ENCODE measurements around the gene SMPD4.
"Not testable (repeated sequence)": the region's sequence is repeated elsewhere in the genome, so short reads cannot be mapped to it uniquely, and the experiment has no call there.

Gene SMPD4

DNA sequence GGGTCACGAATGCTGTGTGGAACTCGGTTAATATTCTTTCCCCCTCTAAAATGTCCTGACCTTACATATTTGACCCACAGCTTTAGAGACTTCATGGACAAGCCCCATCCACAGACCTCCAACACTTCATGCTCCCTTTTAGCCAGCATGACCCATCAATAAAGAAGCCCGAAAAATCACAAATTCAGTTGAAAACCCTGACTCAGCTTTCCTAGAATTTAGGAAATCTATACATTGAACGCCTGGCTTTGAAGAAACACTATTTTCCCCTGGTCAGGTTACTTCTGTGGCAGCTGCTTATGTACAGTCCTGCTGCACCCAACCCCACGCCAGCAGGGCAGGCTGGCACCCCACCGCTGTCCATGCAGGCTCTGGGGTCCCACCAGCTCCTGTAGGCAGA is 9.9 kb upstream of the SMPD4 start:
- DNase-seq (ENCODE audit: low read depth); H3K4me3 ChIP-seq (ENCODE audit: low read depth, low read length): not testable (repeated sequence)

DNA sequence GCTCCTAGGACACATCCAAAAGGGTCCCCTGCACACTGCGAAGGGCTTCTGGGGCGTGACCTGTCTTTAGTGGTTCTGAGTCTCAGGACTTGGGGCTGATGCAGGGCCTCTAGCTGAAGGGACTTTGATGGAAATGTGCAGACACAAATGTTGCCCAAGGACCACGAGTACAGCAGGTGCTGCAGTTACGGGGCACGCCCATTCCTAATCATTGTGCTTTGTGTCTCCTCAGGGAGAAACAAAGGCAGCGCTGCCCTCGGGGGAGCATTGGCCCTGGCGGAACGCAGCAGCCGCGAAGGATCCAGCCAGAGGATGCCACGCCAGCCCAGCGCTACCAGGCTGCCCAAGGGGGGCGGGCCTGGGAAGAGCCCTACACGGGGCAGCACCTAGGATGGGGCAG is 8.8 kb upstream of the SMPD4 start:
- no peak for DNase-seq (ENCODE audit: low read depth)
- H3K4me3 ChIP-seq (ENCODE audit: low read depth, low read length): no peak overlapping the region
- TF ChIP-seq, protein P1, sequence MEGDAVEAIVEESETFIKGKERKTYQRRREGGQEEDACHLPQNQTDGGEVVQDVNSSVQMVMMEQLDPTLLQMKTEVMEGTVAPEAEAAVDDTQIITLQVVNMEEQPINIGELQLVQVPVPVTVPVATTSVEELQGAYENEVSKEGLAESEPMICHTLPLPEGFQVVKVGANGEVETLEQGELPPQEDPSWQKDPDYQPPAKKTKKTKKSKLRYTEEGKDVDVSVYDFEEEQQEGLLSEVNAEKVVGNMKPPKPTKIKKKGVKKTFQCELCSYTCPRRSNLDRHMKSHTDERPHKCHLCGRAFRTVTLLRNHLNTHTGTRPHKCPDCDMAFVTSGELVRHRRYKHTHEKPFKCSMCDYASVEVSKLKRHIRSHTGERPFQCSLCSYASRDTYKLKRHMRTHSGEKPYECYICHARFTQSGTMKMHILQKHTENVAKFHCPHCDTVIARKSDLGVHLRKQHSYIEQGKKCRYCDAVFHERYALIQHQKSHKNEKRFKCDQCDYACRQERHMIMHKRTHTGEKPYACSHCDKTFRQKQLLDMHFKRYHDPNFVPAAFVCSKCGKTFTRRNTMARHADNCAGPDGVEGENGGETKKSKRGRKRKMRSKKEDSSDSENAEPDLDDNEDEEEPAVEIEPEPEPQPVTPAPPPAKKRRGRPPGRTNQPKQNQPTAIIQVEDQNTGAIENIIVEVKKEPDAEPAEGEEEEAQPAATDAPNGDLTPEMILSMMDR (IDR thresholded peaks at IDR 0.05; ENCODE audit: insufficient read depth, low read depth, low read length, missing control alignments): no peak

DNA sequence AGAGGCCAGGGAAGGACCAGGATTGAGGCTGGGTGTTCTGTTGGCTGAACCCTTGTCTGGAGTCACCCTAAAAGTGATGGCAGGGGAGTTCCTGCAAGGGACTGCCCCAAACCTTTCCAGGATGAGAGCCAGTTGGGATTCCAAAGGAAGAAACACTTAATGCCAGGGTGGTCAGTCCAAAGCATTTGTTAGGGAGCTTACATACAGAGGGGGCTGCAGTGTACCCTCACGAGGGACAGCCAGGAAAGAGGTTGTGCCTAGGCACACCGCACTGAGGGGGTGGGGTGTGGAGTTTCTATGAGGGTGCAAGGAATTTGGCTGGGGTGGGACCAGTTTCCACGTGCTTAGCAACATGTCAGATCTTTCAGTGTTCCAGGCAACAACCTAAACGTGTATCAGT is 7.6 kb upstream of the SMPD4 start:
- not testable (repeated sequence) for H3K4me3 ChIP-seq (ENCODE audit: low read depth, low read length); DNase-seq (ENCODE audit: low read depth)

DNA sequence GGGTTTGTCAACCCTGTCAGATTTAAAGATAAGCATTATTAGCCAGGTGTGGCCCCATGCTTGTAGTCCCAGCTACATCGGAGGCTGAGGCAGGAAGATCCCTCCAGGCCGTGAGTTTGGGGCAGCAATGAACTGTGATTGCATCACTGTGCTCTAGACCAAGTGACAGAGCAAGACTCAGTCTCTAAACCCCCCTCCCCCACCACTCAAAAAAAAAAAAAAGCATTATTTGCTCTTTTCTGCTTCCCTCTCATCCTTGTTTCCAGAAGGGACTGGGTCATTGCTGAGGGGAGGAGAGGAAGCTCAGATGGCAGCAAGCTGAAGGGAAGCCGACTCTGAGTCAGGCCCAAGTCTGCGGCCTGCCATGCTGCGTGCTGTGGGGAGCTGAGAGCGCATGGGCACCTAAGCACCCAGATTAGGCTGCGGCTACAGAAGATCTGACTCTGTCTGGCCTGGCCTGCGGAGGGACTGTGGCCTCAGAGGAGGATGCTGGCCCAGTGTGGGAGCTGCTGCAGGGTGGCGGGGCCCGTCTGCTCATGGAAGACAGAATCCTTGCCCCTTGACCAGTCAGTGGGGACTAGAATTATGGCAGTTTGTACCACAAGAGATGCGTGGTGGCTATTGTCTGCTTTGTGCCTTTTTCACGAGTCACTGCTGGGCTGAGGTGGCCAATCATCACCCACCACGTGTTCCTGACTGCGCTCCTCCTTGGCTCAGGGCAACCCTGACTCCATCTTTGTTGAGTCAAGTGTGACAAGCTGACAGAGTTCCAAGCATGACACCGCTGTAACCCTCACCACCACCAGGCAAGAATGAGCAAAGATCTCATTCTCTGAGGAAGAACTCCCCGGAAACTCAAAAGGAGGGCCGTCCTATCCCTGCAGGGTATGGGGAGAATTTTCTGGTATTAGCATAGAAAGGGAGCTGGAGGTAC is 6.7 kb upstream of the SMPD4 start:
- DNase-seq (ENCODE audit: low read depth); H3K4me3 ChIP-seq (ENCODE audit: low read depth, low read length): not testable (repeated sequence)

DNA sequence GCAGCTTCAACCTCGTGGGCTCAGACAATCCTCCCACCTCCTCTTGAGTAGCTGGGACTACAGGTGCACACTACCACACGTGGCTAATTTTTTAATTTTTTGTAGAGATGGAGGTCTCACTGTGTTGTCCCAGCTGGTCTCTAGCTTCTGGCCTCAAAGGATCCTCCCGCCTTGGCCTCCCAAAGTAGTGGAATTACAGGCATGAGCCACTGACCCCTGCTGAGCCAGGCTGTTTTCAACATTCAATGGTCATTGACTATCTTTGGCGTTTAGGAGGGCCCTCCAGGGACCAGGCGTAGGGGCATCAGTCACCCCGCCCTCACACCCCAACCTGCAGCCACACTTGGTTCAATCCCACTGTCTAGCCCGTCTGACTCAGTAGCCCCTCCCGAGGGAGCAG is 5.9 kb upstream of the SMPD4 start:
- TF ChIP-seq, protein P1 (IDR thresholded peaks at IDR 0.05; ENCODE audit: insufficient read depth, low read depth, low read length, missing control alignments): no peak
- no peak for DNase-seq (ENCODE audit: low read depth)
- H3K4me3 ChIP-seq (ENCODE audit: low read depth, low read length): no peak overlapping the region

DNA sequence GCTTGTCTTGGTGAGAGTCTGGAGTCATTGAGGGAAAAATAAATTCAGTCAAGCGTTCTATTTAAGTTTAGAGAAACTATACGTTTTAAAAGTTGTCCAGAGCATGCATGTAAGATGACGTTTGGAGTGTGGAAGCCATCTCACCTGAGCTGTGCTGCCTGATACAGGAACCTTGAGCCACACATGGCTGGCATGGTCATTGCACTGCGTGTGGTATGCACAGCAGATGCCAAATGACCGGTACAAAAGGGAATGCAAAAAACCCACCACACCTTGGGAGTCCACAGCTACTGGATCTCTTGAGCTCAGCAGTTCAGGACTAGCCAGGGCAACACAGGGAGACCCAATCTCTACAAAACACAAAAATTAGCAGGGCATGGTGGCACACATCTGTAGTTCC is 5.0 kb upstream of the SMPD4 start:
- DNase-seq (ENCODE audit: low read depth): no peak
- TF ChIP-seq, protein P1 (IDR thresholded peaks at IDR 0.05; ENCODE audit: insufficient read depth, low read depth, low read length, missing control alignments): no peak
- no peak overlapping the region for H3K4me3 ChIP-seq (ENCODE audit: low read depth, low read length)

DNA sequence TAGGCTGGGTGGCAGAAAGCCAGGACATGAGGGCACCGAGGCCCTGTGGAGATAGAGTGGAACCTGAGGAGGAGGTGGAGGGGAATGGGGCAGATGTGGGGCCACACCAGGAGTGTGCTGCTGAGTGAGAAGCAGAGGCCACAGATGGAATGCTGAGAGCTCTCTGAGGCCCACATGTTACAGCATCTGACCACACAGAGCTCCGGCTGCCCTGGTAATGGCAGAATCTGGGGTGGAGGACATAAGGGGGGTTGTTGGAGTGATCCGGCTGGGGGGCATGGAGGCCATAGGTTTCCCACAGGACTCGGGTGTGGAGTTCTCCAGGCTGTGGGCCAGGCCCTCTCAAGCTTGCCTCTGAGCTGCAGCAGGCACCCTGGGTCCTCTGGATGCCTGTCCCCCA is 4.5 kb upstream of the SMPD4 start:
- DNase-seq (ENCODE audit: low read depth): no peak
- TF ChIP-seq, protein P1 (IDR thresholded peaks at IDR 0.05; ENCODE audit: insufficient read depth, low read depth, low read length, missing control alignments): no peak
- no peak overlapping the region for H3K4me3 ChIP-seq (ENCODE audit: low read depth, low read length)

DNA sequence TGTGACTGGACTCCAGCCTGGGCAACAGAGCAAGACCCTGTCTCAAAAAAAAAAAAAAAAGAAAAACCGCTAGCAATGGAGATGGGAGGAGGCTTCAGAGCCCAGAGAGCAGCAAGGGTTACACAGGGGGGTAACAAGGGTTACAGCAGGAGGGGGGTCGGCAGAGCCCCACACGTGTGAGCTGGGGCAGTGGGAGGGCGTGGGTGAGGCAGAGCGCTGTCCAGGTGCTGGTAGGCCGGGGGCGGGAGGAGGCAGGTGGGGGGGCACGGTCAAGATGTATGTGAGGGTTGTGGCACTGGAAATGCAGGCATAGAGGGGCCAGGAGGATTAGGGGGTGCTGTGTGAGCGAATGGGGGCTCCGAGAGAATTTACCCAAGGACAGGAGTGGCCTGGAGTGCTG is 4.0 kb upstream of the SMPD4 start:
- no peak overlapping the region for H3K4me3 ChIP-seq (ENCODE audit: low read depth, low read length)
- TF ChIP-seq, protein P1 (IDR thresholded peaks at IDR 0.05; ENCODE audit: insufficient read depth, low read depth, low read length, missing control alignments): no peak

More for the DNA sequence above, 4.0 kb upstream of the SMPD4 start:
- DNase-seq (ENCODE audit: low read depth): no peak

All from GM12865 (cell line).